Endothelial cell of umbilical vein (primary cell): ENCODE results near the gene SRSF6. TPM values are rescaled to one million over a fixed set of nuclear protein-coding genes. Genes with fewer than 3 reads are reported as not detected.

ENCODE experiments used
- BruUV-seq: library from RNA; stranded (reverse); fragments of 400-500 nt; replicated peaks from 2 replicates; lab custom pipeline; 2021; lab: Mats Ljungman, UMichigan
- CTCF ChIA-PET: fragments of 300-600, 350-600 bp; sonication (Branson Sonifier 250); formaldehyde crosslinking; loops from one replicate; lab custom pipeline; 2021; ENCODE audit warnings: antibody characterized with exemption, inconsistent platforms; lab: Charles Lee
- POLR2A ChIA-PET: fragments of 300-600, 350-600 bp; sonication (Branson Sonifier 250); formaldehyde crosslinking; loops from one replicate; lab custom pipeline; 2021; ENCODE audit warnings: antibody characterized with exemption, inconsistent platforms; lab: Charles Lee
- DNase-seq: peaks from one replicate; pipeline ENCODE4 v3.0.0-alpha.2; 2011; ENCODE audit warnings: low read depth, low spot score
- FAIRE-seq: peaks from 2 replicates; lab custom pipeline; 2011; peaks lifted over from hg19 to GRCh38; lab: Jason Lieb, UNC
- H2AFZ ChIP-seq: 2 replicates; pipeline ENCODE4 v1.6.0; 2012; ENCODE audit warnings: low read depth, low read length, control low read depth, inconsistent platforms
- H3K27ac ChIP-seq: 2 replicates; pipeline ENCODE4 v1.5.1; 2011; ENCODE audit warnings: low read depth, mild to moderate bottlenecking, control low read depth, low read length, moderate library complexity; ENCODE audit not compliant: insufficient read depth
- H3K27me3 ChIP-seq, 2 experiments: 2 replicates each; pipeline versions ENCODE4 v1.6.0 to v1.6.1; 2011; ENCODE audit warnings: low read length in 2 of 2, mixed read lengths in 1 of 2; ENCODE audit not compliant: control insufficient read depth in 2 of 2, insufficient read depth in 2 of 2
- H3K36me3 ChIP-seq, 2 experiments: 2 replicates in 1 of 2; 3 replicates in 1 of 2; pipeline ENCODE4 v1.5.1; 2011; ENCODE audit warnings: low read length in 2 of 2, mild to moderate bottlenecking in 1 of 2, moderate library complexity in 1 of 2; ENCODE audit not compliant: control insufficient read depth in 2 of 2, insufficient read depth in 2 of 2; ENCODE audit errors: extremely low read depth in 1 of 2
- H3K4me1 ChIP-seq: 3 replicates; pipeline ENCODE4 v1.5.1; 2011; ENCODE audit warnings: mild to moderate bottlenecking, low read length; ENCODE audit not compliant: control insufficient read depth, insufficient read depth; ENCODE audit errors: extremely low read depth
- H3K4me2 ChIP-seq: 2 replicates; pipeline ENCODE4 v1.6.1; 2011; ENCODE audit warnings: low read length, control low read depth, mixed read lengths; ENCODE audit not compliant: insufficient read depth
- H3K4me3 ChIP-seq, 3 experiments: fragments of 200-600 bp in 1 of 3; sonication (generic), shearing (Covaris generic) in 1 of 3; replicated peaks in 1 of 3; 2 replicates each; pipeline ENCODE4 v1.5.1; 2011 to 2016; ENCODE audit warnings: control low read depth in 3 of 3, low read length in 3 of 3, mild to moderate bottlenecking in 2 of 3, inconsistent platforms in 1 of 3, low read depth in 1 of 3, moderate library complexity in 1 of 3; ENCODE audit not compliant: insufficient read depth in 1 of 3
- H3K79me2 ChIP-seq: 2 replicates; pipeline ENCODE4 v1.6.0; 2012; ENCODE audit warnings: low read length, inconsistent platforms; ENCODE audit not compliant: control insufficient read depth, insufficient read depth
- H3K9ac ChIP-seq: replicated peaks from 2 replicates; pipeline ENCODE3; 2011; ENCODE audit warnings: low read length, control low read depth; ENCODE audit not compliant: insufficient read depth; ENCODE audit errors: extremely low read depth
- H3K9me1 ChIP-seq: replicated peaks from 3 replicates; pipeline ENCODE4 v1.6.0; 2011; ENCODE audit warnings: mild to moderate bottlenecking, low read length; ENCODE audit not compliant: control insufficient read depth, insufficient read depth; ENCODE audit errors: extremely low read depth
- H3K9me3 ChIP-seq: replicated peaks from 2 replicates; pipeline ENCODE4 v1.5.1; 2012; ENCODE audit warnings: low read length, inconsistent platforms; ENCODE audit not compliant: control insufficient read depth, insufficient read depth
- H4K20me1 ChIP-seq: replicated peaks from 2 replicates; pipeline ENCODE3; 2011; ENCODE audit warnings: mild to moderate bottlenecking, low read length; ENCODE audit not compliant: control insufficient read depth, insufficient read depth; ENCODE audit errors: extremely low read depth
- CTCF ChIP-seq, 2 donors: IDR thresholded peaks; 1 replicate in 1 of 2; 2 replicates in 1 of 2; pipeline ENCODE4 v1.5.1; 2011; ENCODE audit warnings: low read length in 2 of 2, mild to moderate bottlenecking in 2 of 2, moderate library complexity in 2 of 2, control low read depth in 1 of 2, inconsistent platforms in 1 of 2, low read depth in 1 of 2; ENCODE audit not compliant: insufficient read depth in 1 of 2; ENCODE audit errors: extremely low read depth in 1 of 2
- EZH2 ChIP-seq: IDR thresholded peaks from 2 replicates; pipeline ENCODE4 v1.6.1; 2012; ENCODE audit warnings: borderline replicate concordance, low read depth, mild to moderate bottlenecking, moderate library complexity, low read length, inconsistent platforms; ENCODE audit not compliant: severe bottlenecking
- FOS ChIP-seq: IDR thresholded peaks from 2 replicates; pipeline ENCODE4 v1.6.1; 2011; ENCODE audit warnings: mild to moderate bottlenecking, low read length, moderate library complexity, borderline replicate concordance; ENCODE audit not compliant: insufficient read depth
- GATA2 ChIP-seq: IDR thresholded peaks from 2 replicates; pipeline ENCODE4 v1.7.0; 2011; ENCODE audit warnings: low read depth, mild to moderate bottlenecking, moderate library complexity, mixed read lengths, low read length; ENCODE audit not compliant: insufficient read length, insufficient read depth
- JUN ChIP-seq: IDR thresholded peaks from 2 replicates; pipeline ENCODE4 v1.6.1; 2011; ENCODE audit warnings: borderline replicate concordance, low read depth; ENCODE audit not compliant: insufficient read length, insufficient read depth
- MAX ChIP-seq: IDR thresholded peaks from 2 replicates; pipeline ENCODE4 v1.6.1; 2011; ENCODE audit not compliant: insufficient read depth, insufficient read length
- MYC ChIP-seq: IDR thresholded peaks from one replicate; pipeline ENCODE4 v1.6.1; 2011; ENCODE audit warnings: mild to moderate bottlenecking, low read depth, low read length
- POLR2A ChIP-seq: IDR thresholded peaks from 2 replicates; pipeline ENCODE4 v1.6.1; 2012; ENCODE audit warnings: low read depth, mild to moderate bottlenecking, control low read depth, low read length
- POLR2AphosphoS5 ChIP-seq: IDR thresholded peaks from 2 replicates; pipeline ENCODE4 v1.6.1; 2012; ENCODE audit warnings: low read depth, mild to moderate bottlenecking, control low read depth, low read length, moderate library complexity; ENCODE audit not compliant: insufficient read depth
- dilution Hi-C: fragments of 300-500 bp; cut with MboI; formaldehyde crosslinking; loops from one replicate; pipeline ENCODE4 v1.15.0; 2019; ENCODE audit warnings: low sequenced_read_pairs; ENCODE audit not compliant: extremely low pct_ligation_motif_present
- intact Hi-C: fragments of 100-400 bp; cut with micrococcal nuclease; formaldehyde crosslinking; loops from one replicate; pipeline ENCODE4 v1.10.0; 2022
- polyA plus RNA-seq, 4 experiments: library from polyadenylated mRNA; depleted of rRNA in 3 of 4; stranded (reverse) in 3 of 4; unstranded in 1 of 4; fragments of >200 nt; gene quantifications; 2 replicates each; pipeline versions ENCODE4 v1.2.1 to v1.2.3, GENCODE V29; 2011 to 2012; ENCODE audit warnings: missing spikeins in 1 of 4
- total RNA-seq: library from RNA; stranded (reverse); gene quantifications from 2 replicates; pipeline ENCODE4 v1.2.3, GENCODE V29; 2021

Gene SRSF6
- total and polyA plus RNA-seq, 2 donors (not counting 3 experiments of a cell fraction or from before 2014, with no cell fraction given): 61.9 to 157 TPM

GRCh38 chr20:43431134-43431519 lies 26.6 kb upstream of the SRSF6 start:
- FAIRE-seq (no peak), DNase-seq (no peak)
- Histone ChIP-seq H4K20me1 (no peaks in the 10 kb centered on the region), H3K9me3 (no peaks in the 10 kb centered on the region), H2AFZ (no peak overlapping the region), H3K9me1 (no peaks in the 10 kb centered on the region), H3K4me1 (no peaks in the 10 kb centered on the region), H3K4me2 (no peak overlapping the region), H3K9ac (no peak overlapping the region), H3K27me3 (no peaks in the 10 kb centered on the region), H3K27ac (no peak overlapping the region), H3K79me2 (no peaks in the 10 kb centered on the region), H3K36me3 (no peaks in the 10 kb centered on the region), H3K4me3 (no peak overlapping the region)
- BruUV-seq: no TSS peak
- intact Hi-C loops (no loop called here), dilution Hi-C loops (no loop called here)
- ChIA-PET CTCF (no interaction called here), POLR2A (no interaction called here)
- TF ChIP-seq FOS: no peak
- TF ChIP-seq EZH2: no peak
- no peak for TF ChIP-seq POLR2A
- TF ChIP-seq MAX: no peak
- no peak for TF ChIP-seq CTCF (IDR thresholded peaks at IDR 0.05; ENCODE audit: extremely low read depth in 1 of 2, insufficient read depth in 1 of 2, low read depth in 1 of 2, low read length in 2 of 2)
- no peak for TF ChIP-seq MYC
- TF ChIP-seq JUN: no peak
- no peak for TF ChIP-seq POLR2AphosphoS5
- no peak for TF ChIP-seq GATA2
